ENCODE results near the gene LGR4. TPM values are rescaled to one million over a fixed set of nuclear protein-coding genes. Genes with fewer than 3 reads are reported as not detected.
"Not testable (repeated sequence)": the region's sequence is repeated elsewhere in the genome, so short reads cannot be mapped to it uniquely, and the experiment has no call there.

LGR4 gene
- polyA plus RNA-seq, 1 experiment: 5.8 TPM

GRCh38 chr11:27339941-27340340 lies 132.6 kb downstream of the LGR4 start:
- CTCF ChIA-PET: interaction anchor here (1.1 to 1.4 kb wide), 2 partner anchors 44 to 159 kb away, joined by 3 to 7 read pairs; no protein-coding TSS in a partner anchor
- POLR2A ChIA-PET: no interaction called here
- Histone ChIP-seq H3K27ac (ENCODE audit: low read depth, low read length) (no peak overlapping the region), H3K4me3 (ENCODE audit: low read depth, low read length) (no peak overlapping the region), H3K9me3 (ENCODE audit: control insufficient read depth, insufficient read depth, low read length) (no peaks in the 10 kb centered on the region), H3K27me3 (ENCODE audit: control insufficient read depth, insufficient read depth, low read length) (no peaks in the 10 kb centered on the region)
- TF ChIP-seq, protein P1, sequence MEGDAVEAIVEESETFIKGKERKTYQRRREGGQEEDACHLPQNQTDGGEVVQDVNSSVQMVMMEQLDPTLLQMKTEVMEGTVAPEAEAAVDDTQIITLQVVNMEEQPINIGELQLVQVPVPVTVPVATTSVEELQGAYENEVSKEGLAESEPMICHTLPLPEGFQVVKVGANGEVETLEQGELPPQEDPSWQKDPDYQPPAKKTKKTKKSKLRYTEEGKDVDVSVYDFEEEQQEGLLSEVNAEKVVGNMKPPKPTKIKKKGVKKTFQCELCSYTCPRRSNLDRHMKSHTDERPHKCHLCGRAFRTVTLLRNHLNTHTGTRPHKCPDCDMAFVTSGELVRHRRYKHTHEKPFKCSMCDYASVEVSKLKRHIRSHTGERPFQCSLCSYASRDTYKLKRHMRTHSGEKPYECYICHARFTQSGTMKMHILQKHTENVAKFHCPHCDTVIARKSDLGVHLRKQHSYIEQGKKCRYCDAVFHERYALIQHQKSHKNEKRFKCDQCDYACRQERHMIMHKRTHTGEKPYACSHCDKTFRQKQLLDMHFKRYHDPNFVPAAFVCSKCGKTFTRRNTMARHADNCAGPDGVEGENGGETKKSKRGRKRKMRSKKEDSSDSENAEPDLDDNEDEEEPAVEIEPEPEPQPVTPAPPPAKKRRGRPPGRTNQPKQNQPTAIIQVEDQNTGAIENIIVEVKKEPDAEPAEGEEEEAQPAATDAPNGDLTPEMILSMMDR (IDR thresholded peaks at IDR 0.05; ENCODE audit: low read depth, low read length): no peak
- DNase-seq (ENCODE audit: low read depth, low spot score): no peak

- CTCF ChIA-PET; POLR2A ChIA-PET; H3K4me3 ChIP-seq (ENCODE audit: low read depth, low read length); H3K9me3 ChIP-seq (ENCODE audit: control insufficient read depth, insufficient read depth, low read length); H3K27ac ChIP-seq (ENCODE audit: low read depth, low read length); DNase-seq (ENCODE audit: low read depth, low spot score); H3K27me3 ChIP-seq (ENCODE audit: control insufficient read depth, insufficient read depth, low read length): not testable (repeated sequence)
Measured at GRCh38 chr11:27334764-27335163, 137.8 kb downstream of the LGR4 start.

GRCh38 chr11:27331981-27332380 lies 140.6 kb downstream of the LGR4 start:
- Histone ChIP-seq H3K27ac (ENCODE audit: low read depth, low read length) (no peak overlapping the region), H3K4me3 (ENCODE audit: low read depth, low read length) (no peak overlapping the region), H3K9me3 (ENCODE audit: control insufficient read depth, insufficient read depth, low read length) (no peaks in the 10 kb centered on the region), H3K27me3 (ENCODE audit: control insufficient read depth, insufficient read depth, low read length) (no peaks in the 10 kb centered on the region)
- POLR2A ChIA-PET: no interaction called here
- TF ChIP-seq, protein P1 (IDR thresholded peaks at IDR 0.05; ENCODE audit: low read depth, low read length): no peak
- no peak for DNase-seq (ENCODE audit: low read depth, low spot score)
- CTCF ChIA-PET: no interaction called here

GRCh38 chr11:27330633-27331270 lies 141.8 kb downstream of the LGR4 start:
- Histone ChIP-seq H3K27ac (ENCODE audit: low read depth, low read length) (no peak overlapping the region), H3K9me3 (ENCODE audit: control insufficient read depth, insufficient read depth, low read length) (no peaks in the 10 kb centered on the region), H3K4me3 (ENCODE audit: low read depth, low read length) (no peak overlapping the region), H3K27me3 (ENCODE audit: control insufficient read depth, insufficient read depth, low read length) (no peaks in the 10 kb centered on the region)
- DNase-seq (ENCODE audit: low read depth, low spot score): no peak
- TF ChIP-seq, protein P1 (IDR thresholded peaks at IDR 0.05; ENCODE audit: low read depth, low read length): no peak
- CTCF ChIA-PET: interaction anchor here (1.6 kb wide), 1 partner anchor 35 kb away, joined by 8 read pairs; no protein-coding TSS in a partner anchor
- POLR2A ChIA-PET: no interaction called here

GRCh38 chr11:27329867-27330632 lies 142.5 kb downstream of the LGR4 start:
- TF ChIP-seq, protein P1 (IDR thresholded peaks at IDR 0.05; ENCODE audit: low read depth, low read length): no peak
- H3K27me3 ChIP-seq (ENCODE audit: control insufficient read depth, insufficient read depth, low read length): no peaks in the 10 kb centered on the region
- CTCF ChIA-PET: interaction anchor here (0.7 to 1.6 kb wide), 3 partner anchors 15 to 113 kb away, joined by 3 to 8 read pairs (median 3); no protein-coding TSS in a partner anchor
- H3K9me3 ChIP-seq (ENCODE audit: control insufficient read depth, insufficient read depth, low read length): no peaks in the 10 kb centered on the region
- no peak for DNase-seq (ENCODE audit: low read depth, low spot score)
- H3K27ac ChIP-seq (ENCODE audit: low read depth, low read length): no peak overlapping the region
- H3K4me3 ChIP-seq (ENCODE audit: low read depth, low read length): no peak overlapping the region
- POLR2A ChIA-PET: no interaction called here

All from AG04450 (cell line).